Stimulated activated CD8-positive, alpha-beta memory T cell treated with anti-CD3 and anti-CD28 coated beads, Interleukin-12 subunit alpha, Interleukin-12 subunit beta, amount 100 ng/mL, for 24 hours (primary cell): ENCODE data around the gene COL12A1.
"Not testable (repeated sequence)": the region's sequence is repeated elsewhere in the genome, so short reads cannot be mapped to it uniquely, and the experiment has no call there.

Experiments used
- DNase-seq: peaks from one replicate; pipeline ENCODE4 v3.0.0-alpha.2; 2020; ENCODE audit errors: extremely low read depth

The COL12A1 gene

GRCh38 chr6:75211920-75212590 lies 6.2 kb upstream of the COL12A1 start:
- no peak for DNase-seq

DNA sequence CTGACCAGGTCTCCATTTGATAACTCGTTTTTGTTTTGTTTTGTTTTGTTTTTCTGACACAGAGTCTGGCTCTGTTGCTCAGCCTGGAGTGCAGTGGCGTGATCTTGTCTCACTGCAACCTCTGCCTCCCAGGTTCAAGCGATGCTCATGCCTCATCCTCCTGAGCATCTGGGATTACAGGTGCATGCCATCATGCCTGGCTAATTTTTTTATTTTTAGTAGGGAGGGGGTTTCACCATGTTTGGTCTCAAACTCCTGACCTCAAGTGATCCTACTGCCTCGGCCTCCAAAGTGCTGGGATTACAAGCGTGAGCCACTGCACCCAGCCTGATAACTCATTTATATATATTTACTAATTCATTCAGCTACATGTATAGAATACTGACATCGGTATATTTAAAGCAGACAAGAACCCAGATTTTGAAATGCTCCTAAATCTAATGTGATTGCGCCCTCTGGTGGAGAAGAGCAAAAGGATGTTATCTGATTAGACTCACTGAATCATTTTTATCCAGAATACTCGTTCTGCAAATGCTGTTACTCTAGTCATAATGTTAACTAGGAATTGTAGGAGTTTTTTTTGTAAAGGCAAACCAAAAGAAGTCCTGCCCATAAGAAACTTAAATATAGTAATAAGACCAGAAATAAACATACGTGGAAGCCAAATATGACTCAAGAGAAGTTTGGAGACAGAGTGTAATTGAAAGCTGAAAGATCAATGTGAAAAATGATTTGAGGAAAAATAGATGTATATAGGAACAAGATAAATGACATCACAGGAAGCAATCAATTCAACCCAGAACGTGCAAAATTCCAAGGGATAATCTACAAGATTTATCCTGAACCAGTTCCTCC lies 5.3 kb upstream of the COL12A1 start:
- DNase-seq = no peak

DNA sequence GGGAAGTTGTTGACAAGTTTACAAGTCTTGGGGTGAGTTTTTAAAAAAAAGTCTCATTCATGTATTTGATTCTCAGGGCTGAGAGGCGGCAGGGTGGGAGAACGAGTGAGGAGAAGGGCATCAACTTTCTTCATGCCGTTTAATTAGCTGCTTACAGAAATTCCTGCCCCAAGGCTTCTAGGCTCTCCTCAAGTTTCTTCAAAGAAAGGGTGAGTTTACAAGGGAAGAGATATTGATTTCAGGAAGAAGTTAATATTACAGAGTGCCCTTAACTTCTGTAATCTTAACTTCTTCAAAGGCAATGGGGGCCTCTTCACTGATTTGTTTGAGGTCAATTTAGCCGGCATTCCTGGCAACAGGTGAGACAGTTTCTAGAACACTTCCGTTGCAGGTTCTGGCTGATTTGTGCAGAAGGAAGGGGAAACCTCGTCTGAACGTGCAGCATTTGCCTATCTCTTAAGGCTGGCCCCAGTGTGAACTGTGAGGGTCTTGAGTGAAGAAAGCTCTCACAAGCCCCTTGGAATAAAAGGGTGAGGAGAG lies 3.4 kb upstream of the COL12A1 start:
- DNase-seq = no peak

DNA sequence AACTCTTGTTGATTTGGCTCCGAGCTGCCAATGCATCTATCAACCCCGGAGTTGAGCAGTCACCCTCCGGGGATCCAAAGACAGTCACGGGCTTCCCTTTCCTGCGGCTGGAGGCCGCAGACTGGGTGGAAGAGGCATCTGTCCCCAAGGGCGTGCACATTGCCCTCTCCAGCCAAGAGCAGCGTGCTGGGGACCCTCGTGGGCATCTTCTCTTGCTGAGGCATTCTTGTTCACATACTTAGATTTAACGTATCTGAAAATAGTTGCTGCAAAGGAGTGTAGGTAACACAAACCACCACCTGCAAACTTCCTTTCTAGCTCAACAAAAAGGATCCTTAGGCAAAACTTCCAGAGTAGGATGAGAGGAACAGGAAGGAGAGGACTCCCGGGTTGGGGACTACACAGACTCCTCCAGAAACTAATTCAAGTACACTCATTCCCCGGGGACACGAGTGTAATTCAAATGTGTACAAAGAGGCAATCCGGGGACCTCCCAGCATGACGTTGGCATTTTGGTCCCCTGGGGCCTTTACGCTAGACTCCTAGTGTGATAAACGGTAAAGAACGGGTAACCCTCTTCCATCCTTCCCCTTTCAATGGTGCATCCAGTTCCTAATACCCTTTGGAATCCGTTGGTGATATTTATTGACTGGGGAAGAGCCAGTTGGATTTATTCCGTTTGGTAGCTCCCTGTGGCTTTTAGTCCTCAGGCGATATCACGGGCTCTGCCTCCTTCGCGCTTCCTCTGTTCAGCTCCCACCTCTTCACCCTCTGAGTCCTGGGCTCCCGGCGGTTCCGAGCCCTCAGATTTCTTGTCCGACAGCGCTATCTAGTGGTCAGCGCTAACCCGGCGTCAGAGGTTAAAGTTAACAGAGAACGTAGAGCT lies 2.7 kb upstream of the COL12A1 start:
- peak; percentile 48 for DNase-seq

- no peak for DNase-seq
Measured at GRCh38 chr6:75206576-75207342, 906 bp upstream of the COL12A1 start.

DNA sequence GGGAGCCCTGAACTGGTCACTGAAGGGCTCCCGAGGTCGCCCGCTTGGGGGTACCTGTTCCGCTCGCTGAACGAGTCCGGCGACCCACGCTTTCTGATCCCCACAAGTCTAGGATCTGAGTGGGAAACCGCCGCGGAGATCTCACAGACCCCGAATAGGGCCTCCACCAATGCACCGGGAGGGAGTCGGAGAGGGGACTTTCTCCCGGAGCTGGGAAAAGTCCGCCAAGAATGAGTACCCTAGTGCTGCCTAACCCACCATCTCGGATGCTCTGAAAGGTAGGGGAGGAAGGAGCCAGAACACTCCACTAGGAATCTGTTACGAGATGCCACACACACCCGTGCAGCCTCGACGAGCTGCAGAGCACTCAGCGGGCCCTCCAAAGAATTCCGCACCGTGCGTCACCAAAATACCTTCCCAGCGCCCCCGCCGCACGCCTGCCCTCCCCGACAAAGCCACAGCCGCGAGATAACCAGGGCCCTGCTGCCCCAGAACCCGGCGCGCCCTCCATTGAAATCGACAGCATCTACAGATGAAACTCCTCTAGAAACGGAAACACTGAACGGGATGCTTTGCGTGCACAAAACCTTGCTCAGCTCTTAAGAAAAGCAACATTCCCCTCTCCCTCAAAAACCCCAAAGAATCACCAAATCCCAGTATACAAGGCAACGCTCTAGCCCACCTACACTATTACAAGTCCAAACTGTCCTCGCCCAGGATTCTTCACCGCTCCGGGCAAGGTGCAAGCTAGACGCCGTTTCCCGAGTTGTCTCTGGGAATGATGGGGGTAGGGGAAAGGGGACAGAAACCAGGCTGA lies 686 bp downstream of the COL12A1 start:
- DNase-seq = no peak

GRCh38 chr6:75204217-75204958 lies 1.5 kb downstream of the COL12A1 start:
- no peak for DNase-seq

- DNase-seq = no peak
Measured at GRCh38 chr6:75203721-75204120, 2.1 kb downstream of the COL12A1 start.

GRCh38 chr6:75202676-75203131 lies 3.1 kb downstream of the COL12A1 start:
- DNase-seq = no peak

GRCh38 chr6:75201901-75202672 lies 3.8 kb downstream of the COL12A1 start:
- no peak for DNase-seq

DNA sequence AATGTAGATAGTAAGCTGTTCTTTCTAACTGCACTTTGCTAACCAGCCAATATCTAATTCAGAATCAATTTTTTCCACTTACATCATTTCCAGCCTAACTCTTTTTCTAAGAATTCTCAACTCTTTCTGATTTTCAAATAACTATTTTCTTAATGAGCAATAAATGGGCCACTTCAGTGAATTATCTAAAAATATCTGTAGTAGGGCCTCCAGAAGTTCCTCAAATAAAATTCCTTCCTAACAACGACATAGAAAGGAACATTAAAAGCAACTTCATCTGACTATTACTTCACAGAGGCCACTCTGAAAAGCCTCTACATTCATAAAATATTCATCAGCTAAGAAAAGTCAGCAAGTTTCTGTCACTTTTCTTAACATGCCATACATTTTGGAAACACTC lies 4.8 kb downstream of the COL12A1 start:
- DNase-seq = no peak

DNA sequence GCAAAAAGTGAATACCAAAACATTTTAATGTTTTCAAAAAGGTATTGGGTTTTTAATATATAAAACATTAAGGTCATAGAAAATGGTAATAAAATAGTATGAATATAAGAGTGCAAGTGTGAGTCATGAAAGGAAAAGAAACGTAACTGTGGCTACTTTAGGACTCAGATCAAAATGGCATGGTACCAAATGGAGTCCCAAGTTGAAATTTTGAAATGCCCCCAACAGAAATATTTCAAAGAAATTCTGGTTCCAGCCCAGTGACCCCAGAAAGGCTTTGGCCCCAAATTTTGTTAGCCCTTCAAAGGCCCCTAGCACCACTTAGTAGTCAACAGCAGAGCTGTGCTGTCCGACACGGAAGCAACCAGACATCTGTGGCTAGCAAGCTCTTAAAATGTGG lies 6.0 kb downstream of the COL12A1 start:
- no peak for DNase-seq

DNA sequence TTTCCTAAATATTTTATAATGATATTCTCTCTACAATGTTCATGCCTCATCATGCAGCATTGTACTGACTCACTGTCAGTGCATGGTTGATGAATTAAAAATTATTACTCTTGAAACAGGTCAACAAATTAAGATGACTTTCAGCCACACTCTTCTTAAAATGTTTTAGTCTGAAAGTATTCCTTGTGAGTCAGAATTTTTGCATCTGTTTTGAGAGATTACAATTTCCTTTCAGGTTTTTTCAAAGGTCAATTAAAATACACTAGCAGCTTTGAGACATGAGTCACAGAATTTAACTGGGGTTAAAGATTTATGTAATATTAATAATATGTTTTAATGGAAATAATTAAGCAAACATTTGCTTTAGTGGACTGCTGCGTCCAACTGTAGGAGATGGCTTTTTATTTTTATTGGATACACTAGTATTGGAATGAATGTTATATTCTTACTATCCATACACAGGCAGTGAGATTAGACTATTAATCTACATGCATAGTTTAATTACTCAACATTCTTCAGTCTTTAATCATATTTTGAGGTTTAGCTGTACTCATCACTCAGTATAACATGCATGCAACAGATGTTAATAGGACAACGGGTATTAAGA lies 9.7 kb downstream of the COL12A1 start:
- DNase-seq = no peak

DNA sequence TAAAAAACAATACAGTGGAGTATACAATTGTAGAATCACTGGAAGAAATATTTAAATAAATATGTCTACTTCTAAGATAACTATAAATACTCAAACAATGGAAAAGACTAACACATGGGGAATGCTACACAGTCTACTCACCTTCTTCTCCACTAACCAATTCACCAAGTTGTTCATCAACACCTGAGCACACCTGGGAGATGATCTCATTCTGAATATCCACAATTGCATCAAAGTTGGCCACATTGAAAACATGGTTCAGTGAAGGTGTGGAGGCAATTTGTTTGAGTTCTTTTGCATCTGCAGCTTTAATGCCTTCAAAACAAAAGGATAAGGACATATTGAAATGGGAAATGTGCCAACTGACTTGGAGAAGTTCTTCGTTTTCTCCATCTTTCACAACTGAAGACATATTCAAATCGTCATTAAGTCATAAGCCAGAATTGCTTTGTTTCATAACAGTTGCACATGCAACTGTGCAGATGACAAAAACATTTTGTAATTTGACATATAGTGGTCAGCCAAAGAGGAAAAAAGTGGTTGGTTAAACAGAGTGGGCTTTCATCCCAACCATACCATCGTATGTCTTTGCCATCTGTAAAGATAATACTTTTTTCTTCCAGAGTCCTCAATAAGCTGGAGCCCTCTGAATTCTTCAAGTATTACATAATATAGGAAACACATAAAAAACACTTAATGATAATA lies 17.5 kb downstream of the COL12A1 start:
- DNase-seq = no peak

- DNase-seq = not testable (repeated sequence)
Measured at GRCh38 chr6:75186581-75186980, 19.3 kb downstream of the COL12A1 start.

GRCh38 chr6:75183099-75183541 lies 22.7 kb downstream of the COL12A1 start:
- no peak for DNase-seq

GRCh38 chr6:75180864-75181263 lies 25.0 kb downstream of the COL12A1 start:
- no peak for DNase-seq

- no peak for DNase-seq
Measured at GRCh38 chr6:75178757-75179156, 27.1 kb downstream of the COL12A1 start.
